GM12878 (cell line): ENCODE measurements around the gene TIMP3. TPM values are rescaled to one million over a fixed set of nuclear protein-coding genes. Genes with fewer than 3 reads are reported as not detected.

Experiments used
- ATAC-seq: fragments of 200-7000 bp; cut with Tn5 transposase; 3 replicates; pipeline ENCODE4 v1.9.1; 2020; ENCODE audit warnings: mild to moderate bottlenecking, moderate library complexity
- BruUV-seq: library from RNA; stranded (reverse); fragments of 400-500 nt; replicated peaks from 2 replicates; lab custom pipeline; 2021; lab: Mats Ljungman, UMichigan
- CTCF ChIA-PET: fragments of 300-600 bp; sonication (Branson Sonifier 250); formaldehyde crosslinking; extraction: SDS; loops from one replicate; lab custom pipeline; 2021; ENCODE audit warnings: inconsistent platforms; lab: Yijun Ruan, JAX
- POLR2A ChIA-PET: fragments of 350-600 bp; formaldehyde crosslinking; extraction: SDS; loops from one replicate; lab custom pipeline; 2021; ENCODE audit warnings: inconsistent platforms; lab: Charles Lee
- RAD21 ChIA-PET: fragments of 300-600 bp; sonication (Branson Sonifier 250); formaldehyde crosslinking; loops from one replicate; lab custom pipeline; 2023; ENCODE audit warnings: antibody characterized with exemption; ENCODE audit not compliant: unreplicated experiment; lab: Charles Lee
- SMC1A ChIA-PET: fragments of 300-600 bp; sonication (Branson Sonifier 250); formaldehyde crosslinking; loops from one replicate; lab custom pipeline; 2023; ENCODE audit not compliant: unreplicated experiment, uncharacterized antibody; lab: Charles Lee
- DNase-seq: peaks from one replicate; pipeline ENCODE4 v3.0.0-alpha.2; 2011; ENCODE audit warnings: low read depth, low spot score
- FAIRE-seq: peaks from 3 replicates; lab custom pipeline; 2011; peaks lifted over from hg19 to GRCh38; lab: Jason Lieb, UNC
- H2AFZ ChIP-seq: 2 replicates; pipeline ENCODE4 v1.6.0; 2011; ENCODE audit warnings: low read depth, low read length, control low read depth; ENCODE audit not compliant: control insufficient read depth
- H3K27ac ChIP-seq: 2 replicates; pipeline ENCODE4 v1.5.1; 2011; ENCODE audit warnings: control low read depth; ENCODE audit not compliant: control insufficient read depth, insufficient read depth
- H3K27me3 ChIP-seq, 2 experiments: replicated peaks in 1 of 2; 2 replicates each; pipeline versions ENCODE4 v1.6.0 to v1.6.1; 2011; ENCODE audit warnings: low read length in 1 of 2; ENCODE audit not compliant: control insufficient read depth in 2 of 2, insufficient read depth in 2 of 2
- H3K36me3 ChIP-seq, 2 experiments: 2 replicates each; pipeline ENCODE4 v1.5.1; 2011; ENCODE audit warnings: low read length in 1 of 2; ENCODE audit not compliant: control insufficient read depth in 2 of 2, insufficient read depth in 2 of 2
- H3K4me1 ChIP-seq: 2 replicates; pipeline ENCODE4 v1.6.1; 2011; ENCODE audit warnings: mild to moderate bottlenecking, low read length, moderate library complexity, mixed read lengths; ENCODE audit not compliant: control insufficient read depth, insufficient read depth
- H3K4me2 ChIP-seq: 2 replicates; pipeline ENCODE4 v1.6.0; 2011; ENCODE audit warnings: control low read depth; ENCODE audit not compliant: control insufficient read depth, insufficient read depth
- H3K4me3 ChIP-seq: fragments of 200-600 bp; sonication (generic); 2 replicates; pipeline ENCODE4 v1.5.1; 2016
- H3K79me2 ChIP-seq: 2 replicates; pipeline ENCODE4 v1.6.0; 2011; ENCODE audit warnings: low read length; ENCODE audit not compliant: control insufficient read depth, insufficient read depth
- H3K9ac ChIP-seq: 2 replicates; pipeline ENCODE4 v1.8.0; 2011; ENCODE audit warnings: low read length, control low read depth, mixed read lengths; ENCODE audit not compliant: control insufficient read depth, insufficient read depth
- H3K9me3 ChIP-seq: replicated peaks from 3 replicates; pipeline ENCODE4 v1.5.1; 2011; ENCODE audit warnings: mild to moderate bottlenecking, low read length; ENCODE audit not compliant: control insufficient read depth, insufficient read depth
- H4K20me1 ChIP-seq: 2 replicates; pipeline ENCODE4 v1.6.0; 2011; ENCODE audit not compliant: control insufficient read depth, insufficient read depth
- ASH2L ChIP-seq: fragments of 300-600, 200-600 bp; sonication (generic); IDR thresholded peaks from 2 replicates; pipeline ENCODE4 v1.6.1; 2017; ENCODE audit warnings: low read depth, mild to moderate bottlenecking, borderline replicate concordance
- ATF7 ChIP-seq: fragments of 450-650 bp; IDR thresholded peaks from 2 replicates; pipeline ENCODE4 v1.6.1; 2016; ENCODE audit warnings: low read depth, mild to moderate bottlenecking
- BACH1 ChIP-seq: fragments of 450-650 bp; IDR thresholded peaks from 2 replicates; pipeline ENCODE4 v1.6.1; 2017; ENCODE audit warnings: mild to moderate bottlenecking, borderline replicate concordance
- CBFB ChIP-seq: IDR thresholded peaks from 2 replicates; pipeline ENCODE4 v1.6.1; 2016; ENCODE audit warnings: antibody characterized with exemption, low read depth
- CHD1 ChIP-seq: IDR thresholded peaks from 2 replicates; pipeline ENCODE4 v1.6.1; 2012; ENCODE audit warnings: low read depth, low read length, improper control_type of control experiment
- EP300 ChIP-seq, 2 experiments: fragments of 150-350 bp in 1 of 2; IDR thresholded peaks; 2 replicates each; pipeline ENCODE4 v1.6.1; 2011 to 2012; ENCODE audit warnings: low read depth in 2 of 2, low read length in 2 of 2, borderline replicate concordance in 1 of 2, improper control_type of control experiment in 1 of 2, inconsistent platforms in 1 of 2; ENCODE audit not compliant: control insufficient read depth in 1 of 2
- IRF4 ChIP-seq: IDR thresholded peaks from 2 replicates; pipeline ENCODE4 v1.6.1; 2011; ENCODE audit warnings: low read depth, low read length
- KAT2A ChIP-seq: conservative IDR thresholded peaks from 2 replicates; pipeline ENCODE4 v1.6.1; 2011; ENCODE audit warnings: low read depth, low read length; ENCODE audit not compliant: control insufficient read depth
- MLLT1 ChIP-seq: fragments of 450-650 bp; IDR thresholded peaks from 2 replicates; pipeline ENCODE4 v1.6.1; 2016; ENCODE audit warnings: mild to moderate bottlenecking
- NBN ChIP-seq: fragments of 450-650 bp; IDR thresholded peaks from 2 replicates; pipeline ENCODE4 v1.6.1; 2016
- PAX5 ChIP-seq: IDR thresholded peaks from 2 replicates; pipeline ENCODE4 v1.6.1; 2011; ENCODE audit warnings: low read depth, low read length, borderline replicate concordance
- SUZ12 ChIP-seq: fragments of 200-600 bp; sonication (generic); IDR thresholded peaks from one replicate; pipeline ENCODE4 v1.6.1; 2018; ENCODE audit warnings: antibody characterized with exemption, mild to moderate bottlenecking; ENCODE audit not compliant: unreplicated experiment
- USF2 ChIP-seq: IDR thresholded peaks from 2 replicates; pipeline ENCODE4 v1.6.1; 2011; ENCODE audit warnings: low read depth, low read length, improper control_type of control experiment, borderline replicate concordance
- ZNF217 ChIP-seq: fragments of 450-650 bp; IDR thresholded peaks from 2 replicates; pipeline ENCODE4 v1.6.1; 2017; ENCODE audit warnings: antibody characterized with exemption, mild to moderate bottlenecking
- WGBS: methylation state at CpG from one replicate; pipeline ENCODE4 v1.1.6; 2016; ENCODE audit warnings: low lambda C conversion rate; ENCODE audit not compliant: insufficient replicate concordance, insufficient coverage; ENCODE audit errors: missing lambda C conversion rate; 5-methylcytosine and 5-hydroxymethylcytosine counted together
- in situ Hi-C: fragments of 300-500 bp; cut with MboI; formaldehyde crosslinking; loops from 9 replicates; pipeline ENCODE4 v1.14.3; 2018; ENCODE audit warnings: mixed read lengths
- intact Hi-C: fragments of 100-400 bp; cut with micrococcal nuclease; formaldehyde crosslinking; loops from one replicate; pipeline ENCODE4 v1.14.2; 2022; ENCODE audit not compliant: unreplicated experiment
- polyA plus RNA-seq, 11 experiments: library from polyadenylated mRNA; depleted of rRNA in 4 of 11; unstranded in 6 of 11; stranded (reverse) in 5 of 11; fragments of >200 nt; fragmentation: Nextera tagmentation in 4 of 11; fragmentation: Illumina TruSeq in 1 of 11; extraction: Ambion mirVana in 4 of 11; extraction: Trizol in 1 of 11; gene quantifications; 1 replicate in 1 of 11; 2 replicates in 10 of 11; pipeline versions ENCODE4 v1.2.1 to v1.2.3, GENCODE V29; 2011 to 2016; ENCODE audit warnings: inconsistent platforms in 2 of 11, missing spikeins in 2 of 11, low read depth in 1 of 11
- total RNA-seq, 4 experiments: library from RNA; depleted of rRNA in 3 of 4; stranded (reverse); fragments of >200 nt in 3 of 4; fragmentation: Illumina TruSeq in 1 of 4; extraction: Trizol in 1 of 4; gene quantifications; 2 replicates each; pipeline versions ENCODE4 v1.2.1 to v1.2.3, GENCODE V29; 2013 to 2021

TIMP3 gene
- total and polyA plus RNA-seq, 10 of the 15 experiments (the other 5 are each of a cell fraction or from before 2014, with no cell fraction given), result 0.01 to 0.74 (median 0.27) TPM; not detected in 5

- no peaks in the 10 kb centered on the region for H3K79me2 ChIP-seq
- H3K9me3 ChIP-seq, result no peaks in the 10 kb centered on the region
- BruUV-seq, result no TSS peak
- intact Hi-C loops, result no loop called here
- CTCF ChIA-PET, result no interaction called here
- in situ Hi-C loops, result no loop called here
- no peak for FAIRE-seq
- RAD21 ChIA-PET, result no interaction called here
- peaks cover 0 to 4% of the 10 kb centered on the region in 2 experiments; a peak in 2 of 4 replicates for H3K27me3 ChIP-seq
- no peak for ATAC-seq
- H3K4me1 ChIP-seq, result no peaks in the 10 kb centered on the region
- POLR2A ChIA-PET, result no interaction called here
- DNase-seq, result no peak
- SMC1A ChIA-PET, result no interaction called here
- no peaks in the 10 kb centered on the region for H3K36me3 ChIP-seq
- no peaks in the 10 kb centered on the region; the same call in 1 of the 2 replicates for H4K20me1 ChIP-seq
- H3K4me2 ChIP-seq, result no peak overlapping the region
- no peak for TF ChIP-seq CHD1
- no peak for TF ChIP-seq MLLT1
- no peak for TF ChIP-seq PAX5
- TF ChIP-seq USF2, result no peak
- TF ChIP-seq BACH1, result no peak
- no peak for TF ChIP-seq ATF7
- TF ChIP-seq ZNF217, result no peak
- TF ChIP-seq EP300 (IDR thresholded peaks at IDR 0.05; ENCODE audit: borderline replicate concordance in 1 of 2, control insufficient read depth in 1 of 2, low read depth in 2 of 2, low read length in 2 of 2), result no peak
- no peak for TF ChIP-seq SUZ12
- no peak for TF ChIP-seq CBFB
- no peak for TF ChIP-seq IRF4
- TF ChIP-seq ASH2L, result no peak
- TF ChIP-seq NBN, result no peak
- TF ChIP-seq KAT2A, result no peak
- 47% methylated on average over 14 of the region's 14 CpGs for WGBS
- H3K27ac ChIP-seq, result no peak overlapping the region
- no peak overlapping the region for H3K9ac ChIP-seq
- no peak overlapping the region for H3K4me3 ChIP-seq
- no peak overlapping the region for H2AFZ ChIP-seq
Observed at GRCh38 chr22:32854351-32854804, 52.9 kb downstream of the TIMP3 start.
